ENCODE measurements around the gene BLVRB.
"Not testable (repeated sequence)": the region's sequence is repeated elsewhere in the genome, so short reads cannot be mapped to it uniquely, and the experiment has no call there.

Gene BLVRB

DNA sequence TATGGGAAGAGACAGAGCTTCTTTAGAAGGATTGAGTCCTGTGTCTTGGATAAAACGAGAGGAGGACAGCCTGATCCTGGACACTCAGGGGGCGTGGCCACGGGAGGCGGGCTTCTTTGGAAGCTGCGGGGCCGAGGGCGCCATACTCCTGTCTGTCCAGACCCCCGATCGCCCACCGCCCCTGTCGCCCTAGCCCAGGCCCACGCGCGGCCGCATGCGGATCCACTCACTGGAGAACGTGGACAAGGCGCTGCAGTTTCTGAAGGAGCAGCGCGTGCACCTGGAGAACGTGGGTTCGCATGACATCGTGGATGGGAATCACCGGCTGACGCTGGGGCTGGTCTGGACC, 24.3 kb upstream of the BLVRB start:
- Histone ChIP-seq H3K9me3 (ENCODE audit: control insufficient read depth, insufficient read depth, low read length) (no peaks in the 10 kb centered on the region), H3K27me3 (ENCODE audit: control insufficient read depth, insufficient read depth, low read length) (no peaks in the 10 kb centered on the region), H3K27ac (ENCODE audit: low read length) (no peak overlapping the region), H3K4me3 (ENCODE audit: low read length) (no peak overlapping the region), H3K4me1 (ENCODE audit: control insufficient read depth, insufficient read depth, low read length) (0 out of 2 replicates have a peak, but pooled peaks cover 2% of the 10 kb centered on the region), H3K36me3 (ENCODE audit: control insufficient read depth, insufficient read depth, low read length) (no peaks in the 10 kb centered on the region)
- DNase-seq (ENCODE audit: low read depth, low spot score): no peak
- no CpG with 5 or more reads among the region's 25 CpGs for WGBS (ENCODE audit: insufficient coverage, insufficient read length)

DNA sequence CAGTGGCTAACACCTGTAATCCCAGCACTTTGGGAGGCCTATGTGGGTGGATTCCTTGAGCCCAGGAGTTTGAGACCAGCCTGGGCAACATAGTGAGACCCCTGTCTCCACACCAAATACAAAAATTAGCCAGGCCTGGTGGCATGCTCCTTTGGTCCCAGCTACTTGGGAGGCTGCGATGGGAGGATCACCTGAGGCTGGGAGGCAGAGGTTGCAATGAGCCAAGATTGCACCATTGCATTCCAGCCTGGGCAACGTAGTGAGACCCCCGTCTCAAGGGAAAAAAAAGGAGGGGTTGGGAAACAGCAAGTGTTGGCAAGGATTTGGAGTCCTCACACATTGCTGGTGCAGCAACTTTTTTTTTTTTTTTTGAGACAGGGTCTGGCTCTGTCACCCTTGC, 20.5 kb upstream of the BLVRB start:
- Histone ChIP-seq H3K27me3 (ENCODE audit: control insufficient read depth, insufficient read depth, low read length) (no peaks in the 10 kb centered on the region), H3K4me1 (ENCODE audit: control insufficient read depth, insufficient read depth, low read length) (0 out of 2 replicates have a peak, but pooled peaks cover 2% of the 10 kb centered on the region), H3K4me3 (ENCODE audit: low read length) (no peak overlapping the region), H3K9me3 (ENCODE audit: control insufficient read depth, insufficient read depth, low read length) (no peaks in the 10 kb centered on the region), H3K27ac (ENCODE audit: low read length) (no peak overlapping the region), H3K36me3 (ENCODE audit: control insufficient read depth, insufficient read depth, low read length) (no peaks in the 10 kb centered on the region)
- no CpG with 5 or more reads among the region's 3 CpGs for WGBS (ENCODE audit: insufficient coverage, insufficient read length)
- no peak for DNase-seq (ENCODE audit: low read depth, low spot score)

DNA sequence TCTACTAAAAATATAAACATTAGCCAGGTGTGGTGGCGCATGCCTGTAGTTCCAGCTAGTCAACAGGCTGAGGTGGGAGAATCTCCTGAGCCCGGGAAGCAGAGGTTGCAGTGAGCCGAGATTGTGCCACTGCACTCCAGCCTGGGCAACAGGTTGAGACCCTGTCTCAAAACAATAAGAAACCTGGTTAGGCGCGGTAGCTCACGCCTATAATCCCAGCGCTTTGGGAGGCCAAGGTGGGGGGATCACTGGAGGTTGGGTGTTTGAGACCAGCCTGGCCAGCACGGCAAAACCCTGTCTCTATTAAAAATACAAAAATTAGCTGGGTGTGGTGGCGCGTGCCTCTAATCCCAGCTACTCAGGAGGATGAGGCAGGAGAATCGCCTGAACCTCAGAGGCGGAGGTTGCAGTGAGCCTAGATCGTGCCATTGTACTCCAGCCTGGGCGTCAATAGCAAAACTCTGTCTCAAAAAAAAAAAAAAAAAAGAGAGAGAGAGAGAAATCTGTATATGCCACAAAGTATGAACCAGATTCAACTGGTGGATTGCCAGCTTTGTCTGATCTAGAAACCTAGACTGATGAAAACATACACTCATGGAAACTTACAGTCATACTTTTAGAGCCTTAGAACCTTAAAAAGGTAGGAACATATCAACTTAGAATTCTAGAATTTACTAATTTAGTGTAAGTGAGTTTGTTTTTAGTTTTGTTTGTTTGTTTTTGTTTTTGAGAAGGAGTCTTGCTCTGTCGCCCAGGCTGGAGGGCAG, 10.5 kb upstream of the BLVRB start:
- not testable (repeated sequence) for H3K27ac ChIP-seq (ENCODE audit: low read length); H3K36me3 ChIP-seq (ENCODE audit: control insufficient read depth, insufficient read depth, low read length); H3K4me1 ChIP-seq (ENCODE audit: control insufficient read depth, insufficient read depth, low read length); H3K9me3 ChIP-seq (ENCODE audit: control insufficient read depth, insufficient read depth, low read length); H3K27me3 ChIP-seq (ENCODE audit: control insufficient read depth, insufficient read depth, low read length); H3K4me3 ChIP-seq (ENCODE audit: low read length); DNase-seq (ENCODE audit: low read depth, low spot score)
- WGBS (ENCODE audit: insufficient coverage, insufficient read length): no CpG with 5 or more reads among the region's 15 CpGs

DNA sequence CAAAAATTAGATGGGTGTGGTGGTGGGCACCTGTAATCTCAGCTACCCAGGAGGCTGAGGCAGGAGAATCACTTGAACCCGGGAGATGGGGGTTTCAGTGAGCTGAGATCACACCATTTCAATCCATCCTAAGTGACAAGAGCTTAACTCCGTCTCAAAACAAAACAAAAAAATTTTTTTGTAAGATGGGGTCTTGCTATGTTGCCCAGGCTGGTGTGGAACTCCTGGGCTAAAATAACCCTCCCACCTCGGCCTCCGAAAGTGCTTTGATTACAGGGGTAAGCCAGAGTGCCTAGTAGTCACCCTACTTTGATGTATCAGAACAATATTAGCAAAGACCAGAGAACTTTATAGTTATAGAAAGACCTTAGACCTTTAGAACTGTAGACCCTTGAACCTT, 9.2 kb upstream of the BLVRB start:
- no peaks in the 10 kb centered on the region for H3K9me3 ChIP-seq (ENCODE audit: control insufficient read depth, insufficient read depth, low read length)
- no peak overlapping the region for H3K4me3 ChIP-seq (ENCODE audit: low read length)
- H3K36me3 ChIP-seq (ENCODE audit: control insufficient read depth, insufficient read depth, low read length): no peaks in the 10 kb centered on the region
- DNase-seq (ENCODE audit: low read depth, low spot score): no peak
- H3K27ac ChIP-seq (ENCODE audit: low read length): no peak overlapping the region
- H3K27me3 ChIP-seq (ENCODE audit: control insufficient read depth, insufficient read depth, low read length): no peaks in the 10 kb centered on the region
- no CpG with 5 or more reads among the region's 4 CpGs for WGBS (ENCODE audit: insufficient coverage, insufficient read length)
- H3K4me1 ChIP-seq (ENCODE audit: control insufficient read depth, insufficient read depth, low read length): no peaks in the 10 kb centered on the region

DNA sequence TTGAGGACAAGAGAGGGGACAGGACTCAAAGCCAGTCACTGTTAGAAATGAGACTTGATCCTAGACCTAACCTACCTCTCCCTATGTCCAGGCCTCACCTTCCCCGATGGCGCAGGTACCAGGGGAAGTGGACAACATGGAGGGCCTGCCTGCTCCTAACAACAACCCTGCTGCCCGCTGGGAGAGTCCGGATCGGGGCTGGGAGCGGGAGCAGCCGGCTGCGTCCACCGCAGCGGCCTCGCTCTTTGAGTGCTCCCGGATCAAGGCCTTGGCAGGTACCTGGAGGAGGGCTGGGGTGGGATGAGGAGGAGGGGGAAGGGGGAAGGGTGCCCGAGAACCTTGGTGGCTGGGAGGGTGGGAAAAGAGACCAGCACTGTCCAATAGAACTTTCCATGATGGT, 7.0 kb upstream of the BLVRB start:
- no peaks in the 10 kb centered on the region for H3K36me3 ChIP-seq (ENCODE audit: control insufficient read depth, insufficient read depth, low read length)
- no CpG with 5 or more reads among the region's 13 CpGs for WGBS (ENCODE audit: insufficient coverage, insufficient read length)
- H3K27ac ChIP-seq (ENCODE audit: low read length): no peak overlapping the region
- H3K9me3 ChIP-seq (ENCODE audit: control insufficient read depth, insufficient read depth, low read length): no peaks in the 10 kb centered on the region
- H3K27me3 ChIP-seq (ENCODE audit: control insufficient read depth, insufficient read depth, low read length): peaks cover 4% of the 10 kb centered on the region; the same call in 1 of the 2 replicates
- no peak for DNase-seq (ENCODE audit: low read depth, low spot score)
- H3K4me3 ChIP-seq (ENCODE audit: low read length): no peak overlapping the region
- H3K4me1 ChIP-seq (ENCODE audit: control insufficient read depth, insufficient read depth, low read length): no peaks in the 10 kb centered on the region

DNA sequence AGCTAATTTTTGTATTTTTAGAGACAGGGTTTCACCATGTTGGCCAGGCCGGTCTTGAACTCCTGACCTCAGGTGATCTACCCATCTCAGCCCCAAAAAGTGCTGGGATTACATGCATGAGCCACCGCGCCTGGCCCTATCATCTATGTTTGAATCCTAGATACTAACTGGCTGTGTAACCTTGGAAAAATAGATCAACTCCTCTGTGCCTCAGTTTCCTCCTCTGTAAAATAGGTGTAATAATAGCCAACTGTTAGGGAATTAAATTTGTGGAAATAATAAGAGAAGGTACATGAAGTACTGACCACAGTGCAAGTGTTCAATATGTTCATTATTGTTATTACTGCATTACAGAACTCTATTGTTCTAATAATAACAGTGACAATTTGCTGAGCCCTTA, 5.6 kb upstream of the BLVRB start:
- DNase-seq (ENCODE audit: low read depth, low spot score): no peak
- H3K4me3 ChIP-seq (ENCODE audit: low read length): no peak overlapping the region
- WGBS (ENCODE audit: insufficient coverage, insufficient read length): no CpG with 5 or more reads among the region's 3 CpGs
- H3K36me3 ChIP-seq (ENCODE audit: control insufficient read depth, insufficient read depth, low read length): no peaks in the 10 kb centered on the region
- no peak overlapping the region for H3K27ac ChIP-seq (ENCODE audit: low read length)
- H3K9me3 ChIP-seq (ENCODE audit: control insufficient read depth, insufficient read depth, low read length): no peaks in the 10 kb centered on the region
- peaks cover 6% of the 10 kb centered on the region; the same call in 1 of the 2 replicates for H3K4me1 ChIP-seq (ENCODE audit: control insufficient read depth, insufficient read depth, low read length)
- H3K27me3 ChIP-seq (ENCODE audit: control insufficient read depth, insufficient read depth, low read length): peaks cover 13% of the 10 kb centered on the region

DNA sequence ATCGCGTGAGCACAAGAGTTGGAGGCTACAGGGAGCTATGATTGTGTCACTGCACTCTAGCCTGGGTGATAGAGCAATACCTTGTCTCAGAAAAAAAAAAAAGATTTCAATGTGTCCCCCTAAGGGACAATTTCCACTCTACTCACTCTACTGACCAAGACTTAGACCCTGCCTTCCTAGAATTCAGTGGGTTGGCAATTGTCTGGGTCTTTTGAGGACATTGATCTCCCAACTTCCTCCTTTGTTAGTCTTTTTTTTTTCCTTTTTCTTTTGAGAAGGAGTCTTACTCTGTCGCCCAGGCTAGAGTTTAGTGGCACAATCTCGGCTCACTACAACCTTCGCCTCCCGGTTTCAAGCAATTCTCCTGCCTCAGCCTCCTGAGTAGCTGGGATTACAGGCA, 3.5 kb upstream of the BLVRB start:
- peaks cover 6% of the 10 kb centered on the region; the same call in 1 of the 2 replicates for H3K4me1 ChIP-seq (ENCODE audit: control insufficient read depth, insufficient read depth, low read length)
- WGBS (ENCODE audit: insufficient coverage, insufficient read length): no CpG with 5 or more reads among the region's 6 CpGs
- H3K27me3 ChIP-seq (ENCODE audit: control insufficient read depth, insufficient read depth, low read length): peaks cover 14% of the 10 kb centered on the region
- H3K4me3 ChIP-seq (ENCODE audit: low read length): no peak overlapping the region
- no peak overlapping the region for H3K27ac ChIP-seq (ENCODE audit: low read length)
- H3K9me3 ChIP-seq (ENCODE audit: control insufficient read depth, insufficient read depth, low read length): no peaks in the 10 kb centered on the region
- H3K36me3 ChIP-seq (ENCODE audit: control insufficient read depth, insufficient read depth, low read length): no peaks in the 10 kb centered on the region
- DNase-seq (ENCODE audit: low read depth, low spot score): no peak

DNA sequence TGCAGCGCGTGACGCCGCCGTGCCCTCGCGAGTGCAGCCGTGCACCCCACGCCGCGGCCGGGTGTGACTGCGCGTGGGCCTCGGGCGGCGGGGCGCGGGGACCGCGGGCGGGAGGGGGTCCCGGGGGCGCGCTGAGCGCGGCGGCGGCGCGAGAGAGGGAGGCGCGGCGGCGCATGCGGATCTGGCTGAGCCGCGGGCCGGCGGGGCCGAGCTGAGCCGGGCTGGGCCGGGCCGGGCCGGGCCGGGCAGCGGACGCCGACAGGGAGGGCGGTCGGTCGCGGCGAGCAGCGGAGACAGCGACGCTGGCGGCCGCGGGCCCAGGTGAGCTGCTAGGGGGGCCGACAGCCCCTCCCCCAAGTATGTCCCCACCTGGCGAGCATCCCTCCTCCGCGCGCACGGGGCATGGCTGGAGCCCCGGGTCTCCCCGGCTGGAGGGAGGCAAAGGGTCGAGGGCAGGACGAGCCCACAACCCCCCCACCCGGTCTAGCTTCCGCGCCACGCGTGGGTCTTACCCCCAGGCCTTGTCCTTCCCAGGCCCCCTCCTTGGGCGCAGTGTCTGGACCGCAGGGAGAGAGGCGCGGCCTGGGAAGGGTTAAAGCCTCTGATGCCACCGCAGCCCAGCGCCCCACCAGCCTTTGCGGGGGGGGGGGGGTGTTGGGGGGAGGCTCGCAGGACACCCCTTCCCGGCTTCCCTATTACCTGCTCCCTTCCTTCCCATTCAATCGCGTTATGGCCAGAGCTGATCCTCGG, 1.6 kb upstream of the BLVRB start, which contains the start of gene SPTBN4:
SPTBN4 (plus strand) TSS at position 17 of the 750 bp plus-strand sequence. CDS start 5,621 bp downstream, outside the sequence.
- H3K4me3 ChIP-seq (ENCODE audit: low read length): peak within 1 kb of the TSS; percentile 28; the same call in 1 of the 2 replicates
- H3K27ac ChIP-seq (ENCODE audit: low read length): no peak within 1 kb of the TSS
- H3K27me3 ChIP-seq (ENCODE audit: control insufficient read depth, insufficient read depth, low read length): peaks cover 14% of the 10 kb centered on the region
- WGBS (ENCODE audit: insufficient coverage, insufficient read length): no CpG with 5 or more reads among the region's 87 CpGs
- H3K36me3 ChIP-seq (ENCODE audit: control insufficient read depth, insufficient read depth, low read length): no peaks in the 10 kb centered on the region
- no peak for DNase-seq (ENCODE audit: low read depth, low spot score)
- H3K4me1 ChIP-seq (ENCODE audit: control insufficient read depth, insufficient read depth, low read length): peaks cover 6% of the 10 kb centered on the region; the same call in 1 of the 2 replicates
- no peaks in the 10 kb centered on the region for H3K9me3 ChIP-seq (ENCODE audit: control insufficient read depth, insufficient read depth, low read length)

DNA sequence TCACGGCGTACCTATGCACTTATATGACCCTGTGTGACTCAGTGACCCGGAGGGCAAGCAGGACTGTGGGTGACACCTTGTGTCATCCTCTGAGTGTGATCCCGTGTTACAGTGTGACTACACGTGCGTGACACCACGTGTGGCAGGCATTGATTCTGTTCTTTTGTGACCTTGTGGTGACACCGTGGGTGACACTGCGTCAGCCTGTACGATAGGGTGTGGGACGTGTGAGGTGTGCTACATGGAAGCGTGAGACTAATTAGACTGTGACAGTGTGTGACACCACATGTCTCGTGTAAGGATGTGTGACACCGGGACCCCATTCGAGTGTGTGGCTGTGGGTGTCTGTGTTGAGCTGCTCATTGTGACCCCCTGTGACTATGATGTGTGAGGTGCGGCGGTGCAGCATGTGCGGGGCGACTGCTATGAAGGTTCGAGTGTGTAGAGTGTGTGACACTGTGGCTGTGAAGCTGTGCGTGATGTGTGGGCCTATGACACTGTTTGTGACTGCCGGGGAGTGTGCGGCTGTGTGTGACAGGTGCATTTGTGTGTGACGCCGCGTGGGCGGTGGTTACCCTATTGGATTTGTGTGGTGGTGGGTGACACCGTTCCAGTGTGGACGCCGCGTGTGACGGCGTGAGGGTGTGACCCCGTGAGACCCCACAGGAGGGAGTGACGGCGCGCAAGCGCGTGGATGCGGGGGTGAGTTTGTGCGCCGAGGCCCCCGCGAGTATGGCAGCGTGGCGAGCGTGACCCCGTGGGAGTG, 857 bp upstream of the BLVRB start:
- Histone ChIP-seq H3K4me1 (ENCODE audit: control insufficient read depth, insufficient read depth, low read length) (peaks cover 6% of the 10 kb centered on the region; the same call in 1 of the 2 replicates), H3K9me3 (ENCODE audit: control insufficient read depth, insufficient read depth, low read length) (no peaks in the 10 kb centered on the region), H3K27me3 (ENCODE audit: control insufficient read depth, insufficient read depth, low read length) (peaks cover 14% of the 10 kb centered on the region), H3K27ac (ENCODE audit: low read length) (no peak overlapping the region), H3K4me3 (ENCODE audit: low read length) (peak overlapping the region; percentile 28; the same call in 1 of the 2 replicates), H3K36me3 (ENCODE audit: control insufficient read depth, insufficient read depth, low read length) (no peaks in the 10 kb centered on the region)
- no peak for DNase-seq (ENCODE audit: low read depth, low spot score)
- WGBS (ENCODE audit: insufficient coverage, insufficient read length): no CpG with 5 or more reads among the region's 48 CpGs

DNA sequence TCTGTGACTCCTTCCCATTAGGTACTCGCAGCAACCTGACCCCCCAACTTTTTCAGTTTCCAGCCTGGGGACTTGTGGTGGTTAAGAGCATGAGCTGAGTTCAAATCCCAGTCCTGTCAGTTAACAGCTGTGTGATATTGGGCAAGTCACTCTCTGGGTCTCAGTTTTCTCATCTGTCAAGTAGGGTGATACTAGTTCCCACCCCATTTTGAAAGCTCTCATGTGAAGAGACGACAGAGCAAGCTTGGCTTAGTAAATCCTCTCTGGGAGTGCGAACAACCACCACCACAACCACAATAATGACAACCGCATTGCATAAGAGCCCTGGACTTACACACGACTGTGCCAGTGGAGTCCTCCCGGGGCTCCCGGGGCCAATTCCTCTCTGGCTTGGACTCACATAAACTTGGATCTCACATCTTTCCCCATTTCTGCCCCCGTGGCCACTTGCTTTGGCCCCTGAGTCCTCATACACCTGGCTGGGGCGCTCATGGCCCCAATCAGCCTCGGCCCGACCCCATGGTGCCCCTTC, 454 bp downstream of the BLVRB start:
- Histone ChIP-seq H3K9me3 (ENCODE audit: control insufficient read depth, insufficient read depth, low read length) (no peaks in the 10 kb centered on the region), H3K27ac (ENCODE audit: low read length) (no peak overlapping the region)
- WGBS (ENCODE audit: insufficient coverage, insufficient read length): no CpG with 5 or more reads among the region's 11 CpGs

More for the DNA sequence above, 454 bp downstream of the BLVRB start:
- H3K4me1 ChIP-seq (ENCODE audit: control insufficient read depth, insufficient read depth, low read length): peaks cover 6% of the 10 kb centered on the region; the same call in 1 of the 2 replicates
- H3K27me3 ChIP-seq (ENCODE audit: control insufficient read depth, insufficient read depth, low read length): peaks cover 14% of the 10 kb centered on the region
- no peaks in the 10 kb centered on the region for H3K36me3 ChIP-seq (ENCODE audit: control insufficient read depth, insufficient read depth, low read length)
- peak overlapping the region; percentile 83; the same call in 1 of the 2 replicates for H3K4me3 ChIP-seq (ENCODE audit: low read length)
- no peak for DNase-seq (ENCODE audit: low read depth, low spot score)

Data from iPS DF 6.9 (cell line).